Heart right ventricle (tissue), 16 donors: Measurements from ENCODE around the gene CEP112. TPM values are rescaled to one million over a fixed set of nuclear protein-coding genes. Genes with fewer than 3 reads are reported as not detected.
"Not testable (repeated sequence)": the region's sequence is repeated elsewhere in the genome, so short reads cannot be mapped to it uniquely, and the experiment has no call there.

ENCODE experiments used
- ATAC-seq, 8 donors: fragments of 200-7000 bp; cut with Tn5 transposase; one replicate each; pipeline ENCODE4 v1.9.1; 2020; ENCODE audit warnings: mild to moderate bottlenecking in 8 of 8, moderate library complexity in 8 of 8, moderate number of reproducible peaks in 1 of 8
- DNase-seq, 2 donors: peaks; one replicate each; pipeline ENCODE4 v3.0.0-alpha.2; 2020
- H3K27ac ChIP-seq, 10 donors: fragments of 200-600 bp; sonication (generic) in 2 of 10; one replicate each; pipeline versions ENCODE4 v1.5.0 to v1.8.0; 2020 to 2022; ENCODE audit warnings: mild to moderate bottlenecking in 3 of 10
- H3K27me3 ChIP-seq, 7 donors: fragments of 200-600 bp; one replicate each; pipeline ENCODE4 v1.8.0; 2021 to 2022; ENCODE audit warnings: mild to moderate bottlenecking in 2 of 7
- H3K36me3 ChIP-seq, 9 donors: fragments of 200-600 bp; sonication (generic) in 1 of 9; one replicate each; pipeline versions ENCODE4 v1.5.0 to v1.8.0; 2020 to 2022; ENCODE audit warnings: mild to moderate bottlenecking in 2 of 9
- H3K4me1 ChIP-seq, 9 donors: fragments of 200-600 bp; sonication (generic) in 1 of 9; one replicate each; pipeline versions ENCODE4 v1.5.0 to v1.8.0; 2020 to 2022; ENCODE audit warnings: mild to moderate bottlenecking in 4 of 9
- H3K4me3 ChIP-seq, 10 donors: fragments of 200-600 bp; sonication (generic) in 2 of 10; one replicate each; pipeline versions ENCODE4 v1.5.0 to v1.8.0; 2020 to 2022; ENCODE audit warnings: mild to moderate bottlenecking in 7 of 10, moderate library complexity in 2 of 10
- H3K9me3 ChIP-seq, 11 donors: fragments of 200-600 bp in 10 of 11; sonication (generic) in 2 of 11; one replicate each; pipeline versions ENCODE4 v1.5.0 to v1.8.0; 2013 to 2022; ENCODE audit warnings: mild to moderate bottlenecking in 2 of 11, control low read depth in 1 of 11, moderate library complexity in 1 of 11
- WGBS, 2 donors: extraction: QIAGEN DNeasy Blood & Tissue Kit; methylation state at CpG; one replicate each; pipeline ENCODE4 v1.1.7; 2013; ENCODE audit warnings: inconsistent platforms in 1 of 2; 5-methylcytosine and 5-hydroxymethylcytosine counted together
- intact Hi-C, 10 donors: fragments of 100-400 bp; cut with DNase I; formaldehyde crosslinking; loops; one replicate each; pipeline versions ENCODE4 v1.11.1 to v1.14.2; 2022
- polyA plus RNA-seq, 2 donors: library from polyadenylated mRNA; stranded (reverse); fragments of 200-250 nt; gene quantifications; one replicate each; pipeline ENCODE4 v1.2.3, GENCODE V29; 2013
- total RNA-seq, 10 donors: library from RNA; stranded (reverse); fragmentation: NEBNext Ultra II Directional in 3 of 10; extraction: Animal tissue kit (Norgen Biotek cat#: 25700) in 3 of 10; gene quantifications; one replicate each; pipeline versions ENCODE4 v1.2.1 to v1.2.4, GENCODE V29; 2021 to 2023
- TF ChIP-seq, protein P1 (sequence below), 9 donors: fragments of 200-600 bp; sonication (generic) in 2 of 9; IDR thresholded peaks; one replicate each; pipeline versions ENCODE4 v1.5.0 to v1.8.0; 2021 to 2022; ENCODE audit warnings: antibody characterized with exemption in 9 of 9, mild to moderate bottlenecking in 5 of 9, moderate library complexity in 1 of 9
- donor health status: Arrhythmogenic right ventricular cardiomyopathy.
- donor health status: ischemic (EF 13 %, LVEDD 7.1; RV severe dilation, severe dysfunction).
- donor health status: healthy with polysubstance abuse.
- donor health status: DM: no; HTN: yes; CAD: no.
- donor health status: DM: no; HTN: no; CAD: no.
- donor health status: ischemic (EF 25% LVEDD 6.9; RV normal size, moderate dysfunction).
- donor health status: ischemic (EF 25% LVEDD 5.7; RV mildly dilated, moderate dysfunction).
- donor health status: healthy.
- donor health status: DM: yes; HTN: yes; CAD: no.
- donor health status: Ischemic cardiomyopathy.
- donor health status: ischemic (EF 35%, LVEDD 5.7; RV mildly dilated, moderate dysfunction).
- donor health status: nonischemic (EF 11% LVEDD 7.7; RV severe dilation, severe dysfunction).
- donor health status: DM: yes; HTN: yes; CAD: no.
- donor health status: PGD.
- donor health status: ischemic (EF 29% LVEDD 5.4; RV normal size, mild dysfunction).
- donor health status: nonischemic (EF 23%, LVEDD 6.1; RV moderate dilation, normal function).

CEP112 gene
- total and polyA plus RNA-seq, 12 donors, result 6.7 to 30.0 (median 16.3) TPM

GRCh38 chr17:65786479-65786878 lies 405.5 kb downstream of the CEP112 start:
- TF ChIP-seq, protein P1, sequence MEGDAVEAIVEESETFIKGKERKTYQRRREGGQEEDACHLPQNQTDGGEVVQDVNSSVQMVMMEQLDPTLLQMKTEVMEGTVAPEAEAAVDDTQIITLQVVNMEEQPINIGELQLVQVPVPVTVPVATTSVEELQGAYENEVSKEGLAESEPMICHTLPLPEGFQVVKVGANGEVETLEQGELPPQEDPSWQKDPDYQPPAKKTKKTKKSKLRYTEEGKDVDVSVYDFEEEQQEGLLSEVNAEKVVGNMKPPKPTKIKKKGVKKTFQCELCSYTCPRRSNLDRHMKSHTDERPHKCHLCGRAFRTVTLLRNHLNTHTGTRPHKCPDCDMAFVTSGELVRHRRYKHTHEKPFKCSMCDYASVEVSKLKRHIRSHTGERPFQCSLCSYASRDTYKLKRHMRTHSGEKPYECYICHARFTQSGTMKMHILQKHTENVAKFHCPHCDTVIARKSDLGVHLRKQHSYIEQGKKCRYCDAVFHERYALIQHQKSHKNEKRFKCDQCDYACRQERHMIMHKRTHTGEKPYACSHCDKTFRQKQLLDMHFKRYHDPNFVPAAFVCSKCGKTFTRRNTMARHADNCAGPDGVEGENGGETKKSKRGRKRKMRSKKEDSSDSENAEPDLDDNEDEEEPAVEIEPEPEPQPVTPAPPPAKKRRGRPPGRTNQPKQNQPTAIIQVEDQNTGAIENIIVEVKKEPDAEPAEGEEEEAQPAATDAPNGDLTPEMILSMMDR (IDR thresholded peaks at IDR 0.05), result no peak

GRCh38 chr17:65785109-65785508 lies 406.8 kb downstream of the CEP112 start:
- Histone ChIP-seq H3K4me1 (peaks cover 0 to 24% (median 15%) of the 10 kb centered on the region in 9 donors), H3K27me3 (no peaks in the 10 kb centered on the region), H3K9me3 (peaks cover 0 to 14% (median 0%) of the 10 kb centered on the region in 11 donors), H3K4me3 (no peak overlapping the region), H3K36me3 (no peaks in the 10 kb centered on the region), H3K27ac (peak overlapping the region in 9 of 10 donors; percentile 0 to 74 (median 47))
- intact Hi-C loops, result no loop called here
- DNase-seq (no peak), ATAC-seq (peak in 7 of 8 donors; percentile 76 to 88 (median 86))
- 0 to 2% methylated on average over 1 of the region's 1 CpG for WGBS, 2 donors
- TF ChIP-seq, protein P1 (IDR thresholded peaks at IDR 0.05), result no peak

More at GRCh38 chr17:65786479-65786878, 405.5 kb downstream of the CEP112 start:
- Histone ChIP-seq H3K4me1 (peaks cover 0 to 24% (median 15%) of the 10 kb centered on the region in 9 donors), H3K36me3 (no peaks in the 10 kb centered on the region), H3K4me3 (no peak overlapping the region), H3K27me3 (no peaks in the 10 kb centered on the region), H3K27ac (no peak overlapping the region), H3K9me3 (peaks cover 0 to 9% (median 0%) of the 10 kb centered on the region in 11 donors)
- DNase-seq (no peak), ATAC-seq (no peak)
- 87 to 93% methylated on average over 5 of the region's 5 CpGs for WGBS, 2 donors
- intact Hi-C loops, result no loop called here

GRCh38 chr17:65783845-65784334 lies 408.0 kb downstream of the CEP112 start:
- Histone ChIP-seq H3K9me3 (peaks cover 0 to 14% (median 0%) of the 10 kb centered on the region in 11 donors), H3K4me1 (peaks cover 0 to 24% (median 15%) of the 10 kb centered on the region in 9 donors), H3K27me3 (no peaks in the 10 kb centered on the region), H3K36me3 (no peaks in the 10 kb centered on the region), H3K4me3 (no peak overlapping the region), H3K27ac (peak overlapping the region in 2 of 10 donors; percentile 66 to 74)
- TF ChIP-seq, protein P1 (IDR thresholded peaks at IDR 0.05), result no peak
- intact Hi-C loops, result no loop called here
- WGBS, 2 donors, result 84 to 91% methylated on average over 4 of the region's 4 CpGs
- ATAC-seq, result peak in 1 of 8 donors; percentile 39
- no peak for DNase-seq

GRCh38 chr17:65782104-65782706 lies 409.7 kb downstream of the CEP112 start:
- H3K36me3 ChIP-seq, ATAC-seq, H3K27me3 ChIP-seq, intact Hi-C loops, DNase-seq, H3K4me3 ChIP-seq, H3K27ac ChIP-seq: not testable (repeated sequence)
- 42 to 49% methylated on average over 1 of the region's 1 CpG for WGBS, 2 donors
- Histone ChIP-seq H3K9me3 (peaks cover 0 to 14% (median 0%) of the 10 kb centered on the region in 11 donors), H3K4me1 (peaks cover 0 to 24% (median 15%) of the 10 kb centered on the region in 9 donors)

DNA sequence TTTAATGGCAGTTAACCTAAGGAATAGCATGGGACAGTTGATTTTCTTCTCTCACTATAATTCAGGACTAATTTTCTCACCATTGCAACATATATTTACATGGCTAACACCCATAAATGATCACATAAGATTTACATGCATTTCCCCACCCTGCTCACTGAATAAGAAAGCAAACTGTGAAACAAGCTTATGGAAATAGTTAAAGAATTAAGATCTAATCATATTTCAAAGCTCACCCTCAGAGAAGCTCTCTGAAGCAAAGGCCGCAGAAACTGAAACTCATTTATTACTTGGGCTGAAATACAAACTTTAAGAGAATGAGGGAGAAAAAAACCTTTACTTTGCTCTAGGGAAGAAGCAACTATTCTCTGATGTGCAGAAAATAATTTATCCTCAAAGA lies 411.8 kb downstream of the CEP112 start:
- ATAC-seq, result no peak
- DNase-seq, result no peak
- TF ChIP-seq, protein P1 (IDR thresholded peaks at IDR 0.05), result no peak
- H3K36me3 ChIP-seq, result no peaks in the 10 kb centered on the region
- H3K27me3 ChIP-seq, result no peaks in the 10 kb centered on the region
- no peak overlapping the region for H3K27ac ChIP-seq
- intact Hi-C loops, result no loop called here
- peaks cover 0 to 17% (median 13%) of the 10 kb centered on the region in 9 donors for H3K4me1 ChIP-seq
- 90 to 93% methylated on average over 1 of the region's 1 CpG for WGBS, 2 donors
- peaks cover 0 to 14% (median 0%) of the 10 kb centered on the region in 11 donors for H3K9me3 ChIP-seq
- no peak overlapping the region for H3K4me3 ChIP-seq
